ENCODE results near the gene TTC33. TPM values are rescaled to one million over a fixed set of nuclear protein-coding genes. Genes with fewer than 3 reads are reported as not detected.

Gene TTC33
- total RNA-seq, 2 donors from 2014 or later = 13.5 to 19.3 TPM

DNA sequence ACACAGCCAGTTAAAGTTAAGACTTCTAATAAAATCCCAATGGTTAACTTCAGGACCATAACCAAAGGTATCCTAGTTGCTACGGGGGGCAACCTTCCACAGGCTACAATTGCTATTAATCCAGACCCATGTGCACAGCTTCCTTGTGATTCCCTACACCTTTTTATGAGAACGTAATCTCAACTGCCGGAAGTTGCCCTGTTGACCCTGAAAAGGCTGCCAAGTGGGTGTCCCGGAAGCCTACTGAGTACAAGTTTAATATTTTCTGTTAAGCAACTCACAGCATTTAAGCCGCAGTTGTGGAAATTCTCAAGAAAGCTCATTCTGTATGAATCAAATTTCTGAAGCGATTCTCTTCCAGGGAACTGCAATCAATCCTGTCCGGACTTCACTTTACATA lies 124.5 kb downstream of the TTC33 start:
- Mint-ChIP-seq H3K9me3 (no peaks in the 10 kb centered on the region), H3K27ac (no peak overlapping the region), H3K4me1 (peaks cover 3% of the 10 kb centered on the region), H3K27me3 (ENCODE audit: insufficient read depth) (no peaks in the 10 kb centered on the region), H3K4me3 (no peak overlapping the region), H3K36me3 (ENCODE audit: low read depth) (no peaks in the 10 kb centered on the region)
- DNase-seq = no peak
- Histone ChIP-seq H3K4me3 (ENCODE audit: low read length) (no peak overlapping the region), H3K27ac (ENCODE audit: low read depth, low read length) (no peak overlapping the region), H3K27me3 (ENCODE audit: control insufficient read depth, insufficient read depth, low read length, poor library complexity, severe bottlenecking) (no peaks in the 10 kb centered on the region), H3K4me1 (ENCODE audit: control insufficient read depth, insufficient read depth, low read length) (no peaks in the 10 kb centered on the region), H3K9me3 (ENCODE audit: control insufficient read depth, low read length) (no peaks in the 10 kb centered on the region), H3K9ac (ENCODE audit: extremely low read depth, low read length, poor library complexity, severe bottlenecking) (no peak overlapping the region), H3K36me3 (ENCODE audit: control insufficient read depth, insufficient read depth, low read length) (no peaks in the 10 kb centered on the region)
- WGBS, 2 experiments (ENCODE audit: insufficient coverage in 1 of 2, insufficient read length in 1 of 2) = 92 to 96% methylated on average over 6 to 7 of the region's 7 CpGs
- no peak for TF ChIP-seq CTCF (conservative IDR thresholded peaks at IDR 0.05)

- DNase-seq = no peak
These were observed 125.6 kb downstream of the TTC33 start for GRCh38 chr5:40630126-40630525.

DNA sequence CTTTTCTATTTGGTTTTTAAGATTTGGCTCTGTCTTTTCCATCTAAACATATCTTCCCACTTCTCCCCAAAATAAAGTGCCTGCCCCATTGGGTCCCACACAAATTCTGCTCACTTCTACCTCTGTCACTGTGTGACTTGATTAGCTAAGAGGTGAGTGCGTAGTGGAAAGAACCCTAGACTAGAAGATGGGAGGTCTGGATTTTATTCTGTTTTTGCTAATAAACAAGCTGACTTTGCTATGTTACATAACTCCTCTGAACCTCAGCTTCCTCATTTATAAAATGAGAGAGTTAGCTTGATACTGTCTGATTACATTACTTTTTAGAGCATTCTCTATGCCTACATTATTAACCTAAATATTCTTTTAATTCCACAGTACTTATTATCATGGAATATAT lies 127.4 kb downstream of the TTC33 start:
- DNase-seq = no peak

More at GRCh38 chr5:40630126-40630525, 125.6 kb downstream of the TTC33 start:
- no peak overlapping the region for H3K27ac ChIP-seq (ENCODE audit: low read depth, low read length)
- H3K4me3 Mint-ChIP-seq = no peak overlapping the region
- no peaks in the 10 kb centered on the region for H3K4me1 ChIP-seq (ENCODE audit: control insufficient read depth, insufficient read depth, low read length)
- no peak overlapping the region for H3K27ac Mint-ChIP-seq
- TF ChIP-seq CTCF (conservative IDR thresholded peaks at IDR 0.05) = no peak
- H3K9ac ChIP-seq (ENCODE audit: extremely low read depth, low read length, poor library complexity, severe bottlenecking) = no peak overlapping the region
- no peaks in the 10 kb centered on the region for H3K27me3 Mint-ChIP-seq (ENCODE audit: insufficient read depth)
- H3K36me3 Mint-ChIP-seq (ENCODE audit: low read depth) = no peaks in the 10 kb centered on the region
- no peaks in the 10 kb centered on the region for H3K9me3 ChIP-seq (ENCODE audit: control insufficient read depth, low read length)
- no peaks in the 10 kb centered on the region for H3K36me3 ChIP-seq (ENCODE audit: control insufficient read depth, insufficient read depth, low read length)
- no peaks in the 10 kb centered on the region for H3K9me3 Mint-ChIP-seq
- no peak overlapping the region for H3K4me3 ChIP-seq (ENCODE audit: low read length)
- H3K27me3 ChIP-seq (ENCODE audit: control insufficient read depth, insufficient read depth, low read length, poor library complexity, severe bottlenecking) = no peaks in the 10 kb centered on the region
- H3K4me1 Mint-ChIP-seq = peaks cover 3% of the 10 kb centered on the region

More for the DNA sequence above, 127.4 kb downstream of the TTC33 start:
- H3K9ac ChIP-seq (ENCODE audit: extremely low read depth, low read length, poor library complexity, severe bottlenecking) = no peak overlapping the region
- H3K36me3 ChIP-seq (ENCODE audit: control insufficient read depth, insufficient read depth, low read length) = no peaks in the 10 kb centered on the region
- Mint-ChIP-seq H3K4me1 (peaks cover 3% of the 10 kb centered on the region), H3K4me3 (no peak overlapping the region), H3K36me3 (ENCODE audit: low read depth) (no peaks in the 10 kb centered on the region), H3K27me3 (ENCODE audit: insufficient read depth) (no peaks in the 10 kb centered on the region), H3K9me3 (no peaks in the 10 kb centered on the region), H3K27ac (no peak overlapping the region)
- WGBS, 2 experiments (ENCODE audit: insufficient coverage in 1 of 2, insufficient read length in 1 of 2) = 100% methylated on average over 1 of the region's 1 CpG; no CpG with 5 or more reads in 1 of the 2 experiments
- H3K9me3 ChIP-seq (ENCODE audit: control insufficient read depth, low read length) = no peaks in the 10 kb centered on the region
- H3K4me3 ChIP-seq (ENCODE audit: low read length) = no peak overlapping the region
- TF ChIP-seq CTCF (conservative IDR thresholded peaks at IDR 0.05) = no peak
- no peak overlapping the region for H3K27ac ChIP-seq (ENCODE audit: low read depth, low read length)
- no peaks in the 10 kb centered on the region for H3K4me1 ChIP-seq (ENCODE audit: control insufficient read depth, insufficient read depth, low read length)
- no peaks in the 10 kb centered on the region for H3K27me3 ChIP-seq (ENCODE audit: control insufficient read depth, insufficient read depth, low read length, poor library complexity, severe bottlenecking)

Data from endodermal cell (in vitro differentiated cells).